Left lung (tissue), 10 donors: ENCODE measurements around the gene LMX1B. TPM values are rescaled to one million over a fixed set of nuclear protein-coding genes. Genes with fewer than 3 reads are reported as not detected.
"Not testable (repeated sequence)": the region's sequence is repeated elsewhere in the genome, so short reads cannot be mapped to it uniquely, and the experiment has no call there.

Source experiments
- ATAC-seq: fragments of 200-7000 bp; cut with Tn5 transposase; one replicate; pipeline ENCODE4 v1.9.1; 2020; ENCODE audit warnings: moderate library complexity
- DNase-seq, 4 donors: peaks; one replicate each; pipeline ENCODE4 v3.0.0-alpha.2; 2013 to 2020
- H3K27ac ChIP-seq, 2 donors: fragments of 200-600 bp; sonication (generic) in 1 of 2; one replicate each; pipeline versions ENCODE4 v1.5.0 to v1.8.0; 2020 to 2021
- H3K27me3 ChIP-seq, 2 donors: fragments of 200-600 bp; sonication (generic) in 1 of 2; one replicate each; pipeline versions ENCODE4 v1.5.0 to v1.8.0; 2020 to 2021
- H3K36me3 ChIP-seq, 2 donors: fragments of 200-600 bp; sonication (generic) in 1 of 2; one replicate each; pipeline versions ENCODE4 v1.5.0 to v1.8.0; 2020 to 2021
- H3K4me1 ChIP-seq, 2 donors: fragments of 200-600 bp; one replicate each; pipeline ENCODE4 v1.8.0; 2021
- H3K4me3 ChIP-seq, 2 donors: fragments of 200-600 bp; sonication (generic) in 1 of 2; one replicate each; pipeline versions ENCODE4 v1.5.0 to v1.8.0; 2020 to 2021; ENCODE audit warnings: mild to moderate bottlenecking in 1 of 2
- H3K9me3 ChIP-seq, 2 donors: fragments of 200-600 bp; sonication (generic) in 1 of 2; one replicate each; pipeline versions ENCODE4 v1.5.0 to v1.8.0; 2020 to 2021
- CTCF ChIP-seq, 2 donors: fragments of 200-600 bp; sonication (generic) in 1 of 2; IDR thresholded peaks; one replicate each; pipeline versions ENCODE4 v1.5.0 to v1.8.0; 2021; ENCODE audit warnings: antibody characterized with exemption in 2 of 2
- intact Hi-C, 2 donors: fragments of 100-400 bp; cut with DNase I; formaldehyde crosslinking; loops; one replicate each; pipeline versions ENCODE4 v1.11.2 to v1.14.2; 2022
- polyA plus RNA-seq, 6 donors: library from polyadenylated mRNA; unstranded; fragments of 120-200 nt; gene quantifications; one replicate each; pipeline ENCODE4 v1.2.1, GENCODE V29; 2013; ENCODE audit not compliant: insufficient read length in 6 of 6
- total RNA-seq, 2 donors: library from RNA; stranded (reverse); fragmentation: NEBNext Ultra II Directional; extraction: Animal tissue kit (Norgen Biotek cat#: 25700); gene quantifications; one replicate each; pipeline ENCODE4 v1.2.1, GENCODE V29; 2021
- donor health status: DM: no; HTN: yes; CAD: no.
- donor health status: DM: no; HTN: no; CAD: no.

LMX1B gene
- total and polyA plus RNA-seq, 8 donors: 0.05 to 0.31 (median 0.20) TPM; not detected in 1

- no peaks in the 10 kb centered on the region for H3K9me3 ChIP-seq
- no peaks in the 10 kb centered on the region for H3K36me3 ChIP-seq
- intact Hi-C loops: no loop called here
- ATAC-seq: no peak
- H3K27me3 ChIP-seq: peaks cover 0 to 93% of the 10 kb centered on the region in 2 donors
- peaks cover 3 to 38% of the 10 kb centered on the region in 2 donors for H3K4me1 ChIP-seq
- DNase-seq: no peak
- no peak overlapping the region for H3K27ac ChIP-seq
- no peak for TF ChIP-seq CTCF (IDR thresholded peaks at IDR 0.05)
- peak overlapping the region in 1 of 2 donors; percentile 68 for H3K4me3 ChIP-seq
Measured at GRCh38 chr9:126723807-126724172, 110.1 kb downstream of the LMX1B start.

GRCh38 chr9:126724226-126724625 is 110.5 kb downstream of the LMX1B start:
- Histone ChIP-seq H3K36me3 (no peaks in the 10 kb centered on the region), H3K4me1 (peaks cover 3 to 37% of the 10 kb centered on the region in 2 donors), H3K4me3 (no peak overlapping the region), H3K27ac (no peak overlapping the region), H3K27me3 (peaks cover 0 to 89% of the 10 kb centered on the region in 2 donors), H3K9me3 (no peaks in the 10 kb centered on the region)
- no peak for TF ChIP-seq CTCF (IDR thresholded peaks at IDR 0.05)
- intact Hi-C loops: no loop called here
- ATAC-seq (no peak), DNase-seq (no peak)

- H3K27ac ChIP-seq, H3K4me3 ChIP-seq, intact Hi-C loops, H3K9me3 ChIP-seq, ATAC-seq, DNase-seq, H3K36me3 ChIP-seq: not testable (repeated sequence)
- Histone ChIP-seq H3K4me1 (peaks cover 3 to 24% of the 10 kb centered on the region in 2 donors), H3K27me3 (peaks cover 0 to 76% of the 10 kb centered on the region in 2 donors)
Measured at GRCh38 chr9:126725485-126725884, 111.8 kb downstream of the LMX1B start.

GRCh38 chr9:126728210-126728609 is 114.5 kb downstream of the LMX1B start:
- DNase-seq, H3K36me3 ChIP-seq, H3K9me3 ChIP-seq, H3K27ac ChIP-seq, ATAC-seq, H3K4me1 ChIP-seq, H3K4me3 ChIP-seq, intact Hi-C loops: not testable (repeated sequence)
- H3K27me3 ChIP-seq: peaks cover 0 to 65% of the 10 kb centered on the region in 2 donors

GRCh38 chr9:126730592-126730991 is 116.9 kb downstream of the LMX1B start:
- ATAC-seq, H3K4me3 ChIP-seq, H3K36me3 ChIP-seq, intact Hi-C loops, DNase-seq, H3K4me1 ChIP-seq, H3K27ac ChIP-seq: not testable (repeated sequence)
- H3K9me3 ChIP-seq: peaks cover 0 to 13% of the 10 kb centered on the region in 2 donors
- peaks cover 0 to 47% of the 10 kb centered on the region in 2 donors for H3K27me3 ChIP-seq

- peaks cover 0 to 20% of the 10 kb centered on the region in 2 donors for H3K9me3 ChIP-seq
- ATAC-seq (no peak), DNase-seq (no peak)
- no peak overlapping the region for H3K4me3 ChIP-seq
- H3K36me3 ChIP-seq: no peaks in the 10 kb centered on the region
- no peaks in the 10 kb centered on the region for H3K4me1 ChIP-seq
- intact Hi-C loops: no loop called here
- TF ChIP-seq CTCF (IDR thresholded peaks at IDR 0.05): no peak
- H3K27ac ChIP-seq: no peak overlapping the region
- peaks cover 0 to 26% of the 10 kb centered on the region in 2 donors for H3K27me3 ChIP-seq
Measured at GRCh38 chr9:126733005-126733404, 119.3 kb downstream of the LMX1B start.

GRCh38 chr9:126734877-126735276 is 121.1 kb downstream of the LMX1B start:
- Histone ChIP-seq H3K4me1 (no peaks in the 10 kb centered on the region), H3K36me3 (no peaks in the 10 kb centered on the region), H3K9me3 (peaks cover 0 to 20% of the 10 kb centered on the region in 2 donors), H3K4me3 (no peak overlapping the region), H3K27me3 (peaks cover 0 to 29% of the 10 kb centered on the region in 2 donors), H3K27ac (no peak overlapping the region)
- intact Hi-C loops: no loop called here
- TF ChIP-seq CTCF (IDR thresholded peaks at IDR 0.05): no peak
- no peak for ATAC-seq
- no peak for DNase-seq
